H1 (cell line): ENCODE results near the gene TCF7L1. TPM values are rescaled to one million over a fixed set of nuclear protein-coding genes. Genes with fewer than 3 reads are reported as not detected.

Source experiments
- BACH1 ChIP-seq: IDR thresholded peaks from 2 replicates; pipeline ENCODE4 v1.6.1; 2012; ENCODE audit warnings: low read length, improper control_type of control experiment
- GABPA ChIP-seq: IDR thresholded peaks from 2 replicates; pipeline ENCODE4 v1.6.1; 2011; ENCODE audit warnings: mild to moderate bottlenecking, low read length, moderate library complexity, borderline replicate concordance; ENCODE audit not compliant: insufficient read depth
- POLR2AphosphoS5 ChIP-seq: IDR thresholded peaks from 2 replicates; pipeline ENCODE4 v1.6.1; 2011; ENCODE audit warnings: low read depth, low read length
- RAD21 ChIP-seq, 2 experiments: IDR thresholded peaks in 1 of 2; conservative IDR thresholded peaks in 1 of 2; 2 replicates each; pipeline ENCODE4 v1.6.1; 2011; ENCODE audit warnings: low read depth in 2 of 2, low read length in 2 of 2, improper control_type of control experiment in 1 of 2, inconsistent platforms in 1 of 2, mild to moderate bottlenecking in 1 of 2, moderate library complexity in 1 of 2
- SRF ChIP-seq: IDR thresholded peaks from 2 replicates; pipeline ENCODE4 v1.6.1; 2011; ENCODE audit warnings: mild to moderate bottlenecking, low read depth, low read length, moderate library complexity
- polyA plus RNA-seq, 7 experiments: library from polyadenylated mRNA; depleted of rRNA in 3 of 7; stranded (reverse) in 5 of 7; unstranded in 2 of 7; fragments of >200 nt in 5 of 7; fragments of 200-250 nt in 2 of 7; gene quantifications; 1 replicate in 5 of 7; 2 replicates in 1 of 7; 4 replicates in 1 of 7; pipeline versions ENCODE4 v1.2.1 to v1.2.3, GENCODE V29; 2011 to 2013; ENCODE audit warnings: missing spikeins in 2 of 7, mixed read lengths in 2 of 7
- total RNA-seq: library from RNA; stranded (reverse); fragmentation: NEBNext Ultra II Directional; extraction: Animal tissue kit (Norgen Biotek cat#: 25700); gene quantifications from 2 replicates; pipeline ENCODE4 v1.2.1, GENCODE V29; 2021
- TF ChIP-seq, protein P1 (sequence below): IDR thresholded peaks from 2 replicates; pipeline ENCODE4 v1.6.1; 2012; ENCODE audit warnings: low read length, inconsistent platforms

The TCF7L1 gene
- total and polyA plus RNA-seq, 2 of the 8 experiments (the other 6 are each of a cell fraction or from before 2014, with no cell fraction given) = 27.5 to 108 TPM

DNA sequence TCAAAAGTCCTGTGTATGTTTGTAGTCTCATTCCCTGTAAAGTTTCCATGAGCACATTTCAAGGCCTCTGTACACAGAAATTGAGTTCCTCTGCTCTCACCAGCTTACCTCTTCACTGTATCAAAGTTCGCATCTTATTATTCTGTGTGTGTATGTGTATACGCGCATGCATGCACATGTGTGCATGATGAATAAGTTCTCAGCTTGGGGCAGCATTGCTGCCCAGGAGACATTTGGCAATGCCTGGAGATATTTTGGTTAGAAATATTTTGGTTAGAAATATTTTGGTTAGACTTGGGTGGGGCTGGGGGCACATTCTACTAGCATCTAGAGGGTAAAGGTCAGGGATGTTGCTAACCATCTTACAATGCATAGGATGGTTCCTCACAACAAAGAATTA lies 23.4 kb downstream of the TCF7L1 start (continued):
- TF ChIP-seq, protein P1, sequence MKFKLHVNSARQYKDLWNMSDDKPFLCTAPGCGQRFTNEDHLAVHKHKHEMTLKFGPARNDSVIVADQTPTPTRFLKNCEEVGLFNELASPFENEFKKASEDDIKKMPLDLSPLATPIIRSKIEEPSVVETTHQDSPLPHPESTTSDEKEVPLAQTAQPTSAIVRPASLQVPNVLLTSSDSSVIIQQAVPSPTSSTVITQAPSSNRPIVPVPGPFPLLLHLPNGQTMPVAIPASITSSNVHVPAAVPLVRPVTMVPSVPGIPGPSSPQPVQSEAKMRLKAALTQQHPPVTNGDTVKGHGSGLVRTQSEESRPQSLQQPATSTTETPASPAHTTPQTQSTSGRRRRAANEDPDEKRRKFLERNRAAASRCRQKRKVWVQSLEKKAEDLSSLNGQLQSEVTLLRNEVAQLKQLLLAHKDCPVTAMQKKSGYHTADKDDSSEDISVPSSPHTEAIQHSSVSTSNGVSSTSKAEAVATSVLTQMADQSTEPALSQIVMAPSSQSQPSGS = no peak
- TF ChIP-seq SRF (no peak), RAD21 (IDR thresholded peaks at IDR 0.05 in 1 of 2, conservative IDR thresholded peaks at IDR 0.05 in 1 of 2; ENCODE audit: low read depth in 2 of 2, low read length in 2 of 2) (no peak), POLR2AphosphoS5 (no peak), GABPA (no peak), BACH1 (no peak)
- TF ChIP-seq, all 59 proteins: peak for 0
